COR-L47 (cell line): ENCODE data around the gene ZMYM4.
"Not testable (repeated sequence)": the region's sequence is repeated elsewhere in the genome, so short reads cannot be mapped to it uniquely, and the experiment has no call there.

Experiments used
- DNase-seq: peaks from one replicate; lab custom pipeline; 2025; lab: John Stamatoyannopoulos, UW

The ZMYM4 gene

GRCh38 chr1:35326246-35326866, 57.8 kb downstream of the ZMYM4 start:
- DNase-seq: no peak

- DNase-seq: not testable (repeated sequence)
Observed at GRCh38 chr1:35331618-35332017, 63.1 kb downstream of the ZMYM4 start.

GRCh38 chr1:35334485-35334884, 66.0 kb downstream of the ZMYM4 start:
- DNase-seq: no peak

DNA sequence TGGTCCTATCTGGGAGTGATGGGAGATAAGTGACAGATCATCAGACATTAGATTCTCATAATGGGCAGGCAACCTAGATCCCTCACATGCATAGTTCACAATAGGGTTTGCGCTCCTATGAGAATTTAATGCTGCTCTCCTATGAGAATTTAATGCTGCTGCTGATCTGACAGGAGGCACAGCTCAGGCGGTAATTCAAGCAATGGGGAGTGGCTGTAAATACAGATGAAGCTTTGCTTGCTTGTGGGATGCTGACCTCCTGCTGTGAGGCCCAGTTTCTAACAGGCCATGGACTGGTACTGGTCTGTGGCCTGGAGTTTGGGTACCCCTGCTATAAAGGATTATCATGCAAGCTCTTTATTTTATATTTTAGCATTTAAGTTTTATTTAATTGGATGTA, 72.0 kb downstream of the ZMYM4 start:
- DNase-seq: no peak

GRCh38 chr1:35345439-35345981, 77.0 kb downstream of the ZMYM4 start:
- DNase-seq: no peak

- no peak for DNase-seq
Observed at GRCh38 chr1:35350872-35351271, 82.4 kb downstream of the ZMYM4 start.

DNA sequence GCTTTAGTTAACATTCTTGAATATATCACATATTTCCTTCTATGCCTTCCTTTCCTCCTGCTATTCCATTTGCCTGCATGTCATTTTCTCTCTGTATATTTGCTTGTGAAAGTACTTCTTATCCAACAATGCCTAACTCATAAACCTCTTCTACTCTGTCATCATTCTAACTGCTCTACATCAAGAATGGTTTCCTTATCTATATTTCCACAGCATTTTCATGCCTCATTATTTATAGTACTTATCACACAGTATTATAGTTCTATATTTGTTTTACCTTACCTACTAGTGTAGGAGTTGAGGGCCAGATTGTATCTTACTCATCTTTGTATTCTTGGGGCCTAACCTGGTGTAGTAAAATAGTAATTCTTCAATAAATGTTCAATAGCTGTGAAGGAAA, 91.5 kb downstream of the ZMYM4 start:
- no peak for DNase-seq

GRCh38 chr1:35361638-35362037, 93.1 kb downstream of the ZMYM4 start:
- DNase-seq: no peak

DNA sequence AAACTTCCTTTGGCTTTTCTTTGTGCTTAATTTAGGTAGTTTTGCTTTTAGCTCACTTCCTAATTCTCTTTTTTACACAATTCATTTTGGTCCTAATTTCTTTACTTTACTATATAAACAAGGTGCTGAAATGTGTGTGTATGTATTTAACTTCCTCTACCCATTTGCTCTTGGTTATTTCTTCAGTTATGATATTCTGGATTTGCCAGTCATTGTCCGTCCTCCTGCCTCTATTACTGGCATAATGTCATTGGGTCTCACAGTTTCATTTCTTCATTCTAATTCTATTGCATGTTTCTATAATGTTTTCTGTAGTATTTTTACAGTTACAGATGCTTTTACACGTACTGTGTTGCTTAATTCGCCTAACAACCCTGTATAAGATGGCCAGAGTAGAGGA, 96.2 kb downstream of the ZMYM4 start:
- DNase-seq: no peak

- no peak for DNase-seq
Observed at GRCh38 chr1:35367914-35368313, 99.4 kb downstream of the ZMYM4 start.

- no peak for DNase-seq
Observed at GRCh38 chr1:35369922-35370671, 101.6 kb downstream of the ZMYM4 start.

- no peak for DNase-seq
Observed at GRCh38 chr1:35371506-35371905, 103.0 kb downstream of the ZMYM4 start.

- DNase-seq: no peak
Observed at GRCh38 chr1:35377555-35377954, 109.0 kb downstream of the ZMYM4 start.

DNA sequence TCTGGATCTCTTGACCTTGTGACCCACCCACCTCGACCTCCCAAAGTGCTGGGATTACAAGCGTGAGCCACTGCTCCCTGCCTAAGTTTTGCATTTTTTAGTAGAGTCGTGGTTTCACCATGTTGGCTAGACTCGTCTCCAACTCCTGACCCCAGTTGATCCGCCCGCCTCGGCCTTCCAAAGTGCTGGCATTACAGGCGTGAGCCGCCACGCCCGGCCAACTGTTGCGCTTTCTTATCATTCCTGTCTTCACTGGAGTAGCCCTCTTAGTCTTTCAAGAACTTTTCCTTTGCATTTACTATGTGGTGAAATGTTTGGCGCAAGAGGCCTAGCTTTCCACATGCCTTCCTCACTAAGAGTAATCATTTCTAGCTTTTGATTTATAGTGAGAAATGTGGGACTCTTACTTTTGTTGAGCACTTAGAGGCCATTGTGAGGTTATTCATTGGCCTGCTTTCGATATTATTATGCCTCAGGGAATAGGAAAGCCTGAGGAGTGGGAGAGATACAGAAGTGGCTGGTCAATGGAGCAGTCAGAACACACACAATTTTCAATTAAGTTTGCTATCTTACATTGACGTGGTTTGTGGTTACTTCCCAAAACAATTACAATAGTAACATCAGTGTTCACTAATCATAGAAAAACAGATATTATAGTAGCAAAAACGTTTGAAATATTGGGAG, 111.0 kb downstream of the ZMYM4 start:
- no peak for DNase-seq

DNA sequence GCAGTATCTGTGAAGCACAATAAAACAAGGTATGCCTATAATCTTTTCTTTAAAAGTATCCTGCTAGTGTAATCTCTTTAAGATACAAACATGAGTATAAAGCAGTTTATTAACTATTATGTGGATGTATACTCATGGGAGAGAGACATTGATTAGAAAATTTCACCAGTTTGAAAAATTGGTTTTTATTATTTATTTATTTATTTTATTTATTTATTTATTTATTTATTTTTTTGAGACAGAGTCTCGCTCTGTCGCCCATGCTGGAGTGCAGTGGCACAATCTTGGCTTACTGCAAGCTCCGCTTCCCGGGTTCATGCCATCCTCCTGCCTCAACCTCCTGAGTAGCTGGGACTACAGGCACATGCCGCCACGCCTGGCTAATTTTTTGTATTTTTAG, 111.6 kb downstream of the ZMYM4 start:
- DNase-seq: not testable (repeated sequence)

- no peak for DNase-seq
Observed at GRCh38 chr1:35382107-35382506, 113.6 kb downstream of the ZMYM4 start.

DNA sequence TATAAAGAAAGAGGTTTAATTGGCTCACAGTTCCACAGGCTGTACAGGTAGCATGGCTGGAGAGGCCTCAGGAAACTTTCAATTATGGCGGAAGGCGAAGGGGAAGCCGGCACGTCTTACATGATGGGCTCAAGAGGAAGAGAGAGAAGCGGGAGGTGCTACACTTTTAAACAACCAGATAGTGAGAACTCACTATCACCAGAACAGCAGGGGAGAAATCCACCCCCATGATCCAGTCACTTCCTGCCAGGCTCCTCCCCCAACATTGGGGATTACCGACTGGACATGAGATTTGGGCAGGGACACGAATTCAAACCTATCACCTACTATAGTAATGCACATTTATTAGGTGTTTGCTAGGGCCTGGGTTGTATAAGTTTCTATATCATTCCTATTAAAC, 117.8 kb downstream of the ZMYM4 start:
- no peak for DNase-seq

GRCh38 chr1:35386959-35387358, 118.5 kb downstream of the ZMYM4 start:
- DNase-seq: no peak

- no peak for DNase-seq
Observed at GRCh38 chr1:35390600-35391494, 122.3 kb downstream of the ZMYM4 start.

- no peak for DNase-seq
Observed at GRCh38 chr1:35394386-35394785, 125.9 kb downstream of the ZMYM4 start.

DNA sequence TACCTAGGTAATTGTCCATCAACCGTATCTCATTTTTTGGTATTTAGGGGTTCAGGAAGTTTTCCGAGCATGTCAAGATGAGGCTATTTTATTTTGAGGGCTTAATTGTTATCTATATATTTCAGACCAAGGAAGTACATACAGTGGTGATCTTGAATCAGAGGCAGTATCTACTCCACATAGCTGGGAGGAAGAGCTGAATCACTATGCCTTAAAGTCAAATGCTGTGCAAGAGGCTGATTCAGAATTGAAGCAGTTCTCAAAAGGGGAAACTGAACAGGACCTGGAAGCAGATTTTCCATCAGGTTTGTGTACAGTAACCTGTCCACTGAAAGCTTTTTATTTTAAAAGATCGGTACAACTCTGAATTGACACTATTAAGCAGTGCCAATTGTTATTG, 130.2 kb downstream of the ZMYM4 start:
- no peak for DNase-seq

- DNase-seq: no peak
Observed at GRCh38 chr1:35401049-35401448, 132.5 kb downstream of the ZMYM4 start.
